ENCODE results near the gene KANSL1.
"Not testable (repeated sequence)": the region's sequence is repeated elsewhere in the genome, so short reads cannot be mapped to it uniquely, and the experiment has no call there.

KANSL1 gene

GRCh38 chr17:46109603-46110189 lies 83.5 kb downstream of the KANSL1 start:
- no peak for DNase-seq (ENCODE audit: low spot score)

DNA sequence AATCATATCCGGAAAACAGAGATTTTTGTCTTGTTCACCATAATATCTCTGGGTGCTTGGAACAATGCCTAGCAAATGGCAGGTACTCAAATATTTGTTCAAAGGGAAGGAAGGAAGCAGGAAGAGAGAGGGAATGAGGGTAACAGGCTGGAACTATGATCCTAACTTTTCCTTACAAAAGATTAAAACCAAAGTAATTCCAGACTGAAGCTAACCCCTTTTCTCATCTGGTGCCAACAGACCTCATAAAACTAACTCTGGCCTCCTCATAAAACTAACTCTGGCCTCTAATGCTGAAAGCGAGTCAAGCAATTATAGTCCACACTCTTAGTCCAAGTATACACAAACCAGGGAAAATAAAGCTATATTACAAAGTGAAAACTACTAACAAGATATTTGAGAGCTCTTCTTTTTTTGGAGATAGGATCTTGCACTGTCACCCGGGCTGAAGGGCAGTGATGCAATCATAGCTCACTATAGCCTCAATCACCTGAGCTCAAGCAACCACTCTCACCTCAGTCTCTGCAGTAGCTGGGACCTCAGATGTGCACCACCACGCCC lies 84.6 kb downstream of the KANSL1 start:
- DNase-seq (ENCODE audit: low spot score): no peak

- DNase-seq (ENCODE audit: low spot score): no peak
Observed at GRCh38 chr17:46108120-46108519, 85.1 kb downstream of the KANSL1 start.

DNA sequence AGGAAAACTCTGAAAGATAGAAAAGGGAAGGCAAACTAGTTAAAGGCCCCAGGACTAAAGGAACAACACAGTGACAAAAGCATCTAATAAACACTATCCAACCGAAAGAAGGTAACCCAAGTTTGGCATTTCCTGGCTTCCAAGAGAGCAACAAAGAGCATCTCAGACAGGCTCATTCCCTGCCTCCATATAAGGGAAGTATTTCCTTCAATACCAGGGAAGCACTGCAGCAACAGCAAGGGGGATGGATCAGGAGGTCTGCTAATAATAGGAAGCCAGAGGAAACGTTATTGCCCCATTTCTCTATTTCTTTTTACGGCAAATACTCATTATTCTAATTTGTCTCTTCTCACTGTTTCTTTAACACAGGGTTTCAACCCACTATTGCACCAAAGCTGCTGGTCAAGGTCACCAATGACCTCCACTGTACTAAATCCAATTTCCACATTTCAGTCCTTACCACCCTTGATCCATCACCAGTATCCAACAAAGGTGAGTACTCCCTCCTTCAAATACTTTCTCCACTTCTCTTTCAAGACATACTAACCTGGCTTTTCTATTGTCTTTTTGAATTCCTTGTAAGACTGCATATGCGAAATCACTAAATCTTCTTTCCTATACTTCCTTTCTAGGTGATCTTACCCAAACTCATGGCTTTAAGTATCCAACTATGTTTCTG lies 86.1 kb downstream of the KANSL1 start:
- no peak for DNase-seq (ENCODE audit: low spot score)

- not testable (repeated sequence) for DNase-seq (ENCODE audit: low spot score)
Observed at GRCh38 chr17:46102806-46103205, 90.4 kb downstream of the KANSL1 start.

DNA sequence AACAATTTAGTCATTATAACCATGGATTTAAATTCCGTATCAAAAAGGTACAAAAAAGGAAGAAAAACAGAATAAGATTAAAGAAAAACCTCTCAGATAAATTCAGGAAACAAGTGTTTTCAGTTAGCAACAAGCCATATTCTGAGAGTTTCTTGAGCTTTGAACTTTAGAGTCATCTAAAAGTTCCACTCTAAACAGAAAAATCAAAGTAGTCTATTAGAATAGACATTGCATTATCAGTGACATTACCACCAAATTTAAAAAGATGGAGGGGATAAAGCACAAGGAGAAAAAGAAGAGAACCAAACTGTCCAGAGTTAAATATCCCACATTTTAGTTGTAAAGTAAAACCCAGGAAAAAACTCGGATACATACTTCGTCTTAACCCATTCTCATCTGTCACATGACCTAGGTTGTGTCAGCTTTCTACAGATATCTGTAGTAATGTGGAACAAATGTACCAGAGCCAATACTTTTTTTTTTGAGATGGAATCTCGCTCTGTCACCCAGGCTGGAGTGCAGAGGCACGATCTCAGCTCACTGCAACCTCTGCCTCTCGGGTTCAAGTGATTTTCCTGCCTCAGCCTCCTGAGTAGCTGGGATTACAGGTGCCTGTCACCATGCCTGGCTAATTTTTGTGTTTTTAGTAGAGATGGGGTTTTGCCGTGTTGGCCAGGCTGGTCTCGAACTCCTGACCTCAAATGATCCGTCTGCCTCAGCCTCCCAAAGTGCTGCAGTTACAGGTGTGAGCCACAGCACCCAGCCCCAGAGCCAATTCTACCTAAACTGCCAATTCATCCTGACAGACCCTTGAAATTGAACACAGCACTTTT lies 91.2 kb downstream of the KANSL1 start:
- DNase-seq (ENCODE audit: low spot score): not testable (repeated sequence)

GRCh38 chr17:46100590-46100989 lies 92.6 kb downstream of the KANSL1 start:
- DNase-seq (ENCODE audit: low spot score): no peak

DNA sequence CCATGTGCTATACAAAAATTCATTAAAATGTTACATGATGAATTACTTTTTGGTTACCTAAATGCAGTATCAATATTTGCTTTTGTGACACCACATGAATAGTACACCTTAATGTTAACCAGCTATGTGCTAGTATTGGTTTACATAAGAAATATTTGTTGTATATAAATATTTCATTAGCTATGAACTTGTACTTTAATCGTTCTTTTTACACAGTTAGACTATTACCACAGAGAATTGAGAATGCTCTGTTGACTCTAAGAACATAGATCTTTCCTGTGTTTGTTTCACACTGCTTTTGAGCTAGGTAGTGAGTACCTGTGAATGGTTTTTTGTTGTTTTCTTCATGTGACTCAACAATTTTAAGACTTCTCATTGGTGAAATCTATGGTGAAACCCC lies 93.4 kb downstream of the KANSL1 start:
- no peak for DNase-seq (ENCODE audit: low spot score)

DNA sequence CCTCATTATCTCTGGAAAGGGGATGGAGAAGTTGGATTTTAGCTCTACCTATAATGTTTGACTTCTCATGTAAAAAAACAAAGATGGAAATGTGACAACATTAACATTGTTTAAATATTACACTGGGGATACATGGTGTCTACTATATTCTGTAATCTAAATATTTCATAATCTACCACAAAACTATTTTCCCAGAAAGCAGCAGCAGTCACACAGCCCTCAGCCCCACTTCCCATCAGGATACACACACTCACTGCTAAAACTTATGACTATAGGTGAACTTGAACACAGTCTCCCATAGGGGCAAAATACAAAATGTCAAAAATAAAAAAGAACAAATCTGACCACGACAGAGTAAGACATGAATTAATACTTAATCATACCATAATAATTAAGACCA lies 95.7 kb downstream of the KANSL1 start:
- no peak for DNase-seq (ENCODE audit: low spot score)

- DNase-seq (ENCODE audit: low spot score): no peak
Observed at GRCh38 chr17:46092991-46093390, 100.2 kb downstream of the KANSL1 start.

DNA sequence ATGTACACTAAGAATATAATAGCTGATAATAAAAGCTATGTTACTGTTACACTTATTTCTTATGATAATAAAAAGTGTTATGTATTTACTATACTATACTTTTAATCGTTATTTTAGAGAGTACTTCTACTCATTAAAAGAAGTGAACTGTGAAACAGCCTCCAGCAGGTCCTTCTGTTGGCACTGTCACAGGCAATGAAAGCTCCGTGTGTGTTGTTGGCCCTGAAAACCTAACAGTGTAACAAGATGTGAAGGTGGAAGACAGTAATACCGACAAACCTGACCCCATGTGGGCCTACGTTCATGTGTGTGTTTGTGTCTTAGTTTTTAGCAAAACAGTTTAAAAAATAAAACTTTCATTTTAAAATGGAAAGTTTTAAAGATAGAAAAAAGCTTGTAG lies 102.4 kb downstream of the KANSL1 start:
- no peak for DNase-seq (ENCODE audit: low spot score)

GRCh38 chr17:46089389-46089965 lies 103.8 kb downstream of the KANSL1 start:
- DNase-seq (ENCODE audit: low spot score): no peak

- no peak for DNase-seq (ENCODE audit: low spot score)
Observed at GRCh38 chr17:46088595-46088994, 104.6 kb downstream of the KANSL1 start.

- not testable (repeated sequence) for DNase-seq (ENCODE audit: low spot score)
Observed at GRCh38 chr17:46087871-46088270, 105.4 kb downstream of the KANSL1 start.

GRCh38 chr17:46086821-46087220 lies 106.4 kb downstream of the KANSL1 start:
- no peak for DNase-seq (ENCODE audit: low spot score)

- no peak for DNase-seq (ENCODE audit: low spot score)
Observed at GRCh38 chr17:46085522-46085921, 107.7 kb downstream of the KANSL1 start.

GRCh38 chr17:46082257-46082656 lies 111.0 kb downstream of the KANSL1 start:
- no peak for DNase-seq (ENCODE audit: low spot score)

DNA sequence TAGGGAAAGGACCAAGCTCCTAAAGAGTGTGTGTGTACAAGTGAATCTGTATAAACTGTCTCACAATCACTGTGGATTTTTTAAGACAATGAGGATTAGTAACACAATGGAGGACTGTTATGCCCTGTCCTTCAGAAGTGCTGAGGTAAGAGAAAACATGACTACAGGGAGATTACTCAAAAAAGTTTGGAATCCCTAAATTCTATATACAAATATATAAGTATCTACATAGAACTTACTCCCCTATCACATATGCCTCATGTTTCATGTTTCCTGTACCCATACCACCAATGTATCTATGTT lies 112.3 kb downstream of the KANSL1 start:
- DNase-seq (ENCODE audit: low spot score): no peak

DNA sequence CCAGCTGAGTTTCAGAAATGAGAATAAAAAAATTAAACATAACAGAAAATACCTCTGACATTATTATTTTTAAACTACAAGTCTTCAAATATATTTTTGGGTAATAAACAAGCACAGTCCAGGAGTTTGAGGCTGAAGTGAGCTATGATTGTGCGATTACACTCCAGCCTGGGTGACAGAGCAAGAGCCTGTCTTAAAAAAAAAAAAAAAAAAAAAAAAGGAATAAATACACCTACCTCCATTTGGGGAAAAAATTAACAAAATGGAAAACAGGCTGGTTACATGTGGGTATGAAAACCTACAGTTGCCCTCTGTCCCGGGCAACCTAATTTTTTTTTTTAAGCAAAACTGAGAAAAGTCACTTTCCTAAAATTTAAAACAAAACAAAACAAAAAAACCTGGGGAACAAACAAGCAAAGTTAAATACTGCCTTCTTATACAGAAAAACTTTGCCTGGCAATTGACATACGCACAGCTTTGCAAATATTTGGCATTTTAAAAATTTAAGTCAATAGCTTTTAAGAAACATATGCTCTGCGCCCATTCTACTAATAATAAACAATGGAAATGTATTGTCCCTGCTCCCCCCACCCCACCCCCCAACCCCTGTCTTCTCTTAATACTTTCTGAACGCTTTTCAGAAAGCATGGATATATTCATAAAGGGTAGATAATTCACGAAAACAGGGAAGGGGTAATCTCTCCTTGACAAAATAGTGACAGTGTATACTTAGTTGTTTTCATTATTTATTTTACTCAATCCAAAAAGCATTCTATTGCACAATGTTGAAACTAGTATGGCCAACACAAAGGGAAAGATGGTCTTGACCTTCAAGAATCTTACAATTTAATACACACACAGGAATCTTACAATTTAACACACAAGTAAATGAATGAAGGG lies 112.9 kb downstream of the KANSL1 start:
- DNase-seq (ENCODE audit: low spot score): no peak

DNA sequence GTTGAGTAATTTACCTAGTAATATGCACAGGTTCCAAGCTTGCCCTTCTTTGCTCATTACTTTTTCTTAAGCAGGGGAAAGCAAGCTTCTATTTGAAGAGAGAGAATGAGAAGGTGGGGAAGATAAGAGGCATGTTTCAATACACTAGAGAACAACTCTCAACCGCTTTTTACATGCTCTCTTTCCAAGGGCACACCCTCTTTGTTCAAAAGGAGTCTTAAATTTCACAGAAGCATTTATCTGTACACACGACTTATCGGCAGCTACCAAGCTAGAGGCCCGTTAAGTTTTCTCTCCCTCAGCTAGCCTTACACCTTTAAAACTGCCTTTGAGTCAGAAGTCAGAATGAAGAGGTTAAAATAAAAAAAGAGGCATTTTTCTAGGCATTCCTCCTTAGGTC lies 114.6 kb downstream of the KANSL1 start:
- no peak for DNase-seq (ENCODE audit: low spot score)

DNA sequence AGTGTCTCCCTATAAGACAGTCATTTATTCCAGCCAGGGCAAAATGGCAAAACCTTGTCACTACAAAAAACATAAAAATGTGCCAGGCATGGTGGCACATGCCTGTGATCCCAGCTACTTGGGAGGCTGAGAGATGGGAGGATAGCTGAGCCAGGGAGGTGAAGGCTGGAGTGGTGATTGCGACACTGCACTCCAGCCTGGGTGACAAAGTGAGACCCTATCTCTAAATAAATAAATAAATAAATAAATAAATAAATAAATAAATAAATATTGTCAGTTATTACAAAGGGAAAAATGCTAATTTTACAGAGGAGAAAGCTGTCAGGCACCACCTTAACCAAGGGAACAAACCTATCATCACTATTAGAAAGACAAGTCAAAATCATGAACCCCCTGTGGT lies 118.7 kb downstream of the KANSL1 start:
- no peak for DNase-seq (ENCODE audit: low spot score)

- DNase-seq (ENCODE audit: low spot score): peak; percentile 79
Observed at GRCh38 chr17:46072998-46073397, 120.2 kb downstream of the KANSL1 start.

Data from GM03348 (cell line).